ENCODE measurements around the gene MCF2L2. TPM values are rescaled to one million over a fixed set of nuclear protein-coding genes. Genes with fewer than 3 reads are reported as not detected.

MCF2L2 gene
- total RNA-seq, 1 experiment from 2014 or later: 1.8 TPM

DNA sequence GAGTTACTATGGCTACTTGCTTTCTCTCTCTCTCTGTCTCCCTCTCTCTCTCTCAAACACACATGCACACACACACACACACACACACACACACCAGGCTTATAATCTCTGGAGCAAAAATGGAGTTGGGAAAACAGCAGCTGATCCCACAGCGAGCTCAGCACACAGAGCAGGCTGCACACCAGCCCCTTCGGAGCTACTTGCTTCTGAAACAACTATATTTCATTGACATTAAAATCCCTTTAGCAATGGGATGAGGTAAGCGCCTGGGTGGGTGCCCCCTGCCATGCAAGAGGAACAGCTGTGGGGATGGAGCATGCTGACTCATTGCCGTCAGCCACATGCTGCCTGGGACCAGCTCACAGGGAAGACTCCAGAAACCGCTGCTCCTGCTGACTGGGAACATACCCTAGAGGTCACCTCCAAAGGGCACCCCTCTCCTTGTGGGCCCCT lies 129.7 kb downstream of the MCF2L2 start:
- peak; percentile 96 for DNase-seq (ENCODE audit: low read depth)

- DNase-seq (ENCODE audit: low read depth): no peak
Observed at GRCh38 chr3:183296944-183297343, 131.5 kb downstream of the MCF2L2 start.

DNA sequence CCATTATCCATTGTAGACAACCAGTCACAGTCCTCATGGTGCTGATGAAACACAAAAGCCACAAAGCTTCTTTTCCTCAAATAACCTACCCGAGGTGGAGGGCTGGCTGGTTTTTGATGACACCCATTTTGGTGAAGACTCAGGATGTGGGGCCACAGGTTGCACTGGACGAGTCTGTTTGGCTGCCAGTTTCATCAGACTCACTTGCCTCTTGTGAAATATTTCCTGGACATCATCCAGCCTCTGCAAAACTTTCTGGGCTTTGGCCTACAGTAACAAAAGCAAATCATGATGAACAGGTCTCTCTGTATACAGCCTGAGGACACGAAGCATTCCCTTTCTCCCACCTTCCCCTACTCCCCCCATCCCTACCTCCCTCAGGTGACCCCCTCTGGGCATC lies 133.2 kb downstream of the MCF2L2 start:
- peak; percentile 82 for DNase-seq (ENCODE audit: low read depth)

DNA sequence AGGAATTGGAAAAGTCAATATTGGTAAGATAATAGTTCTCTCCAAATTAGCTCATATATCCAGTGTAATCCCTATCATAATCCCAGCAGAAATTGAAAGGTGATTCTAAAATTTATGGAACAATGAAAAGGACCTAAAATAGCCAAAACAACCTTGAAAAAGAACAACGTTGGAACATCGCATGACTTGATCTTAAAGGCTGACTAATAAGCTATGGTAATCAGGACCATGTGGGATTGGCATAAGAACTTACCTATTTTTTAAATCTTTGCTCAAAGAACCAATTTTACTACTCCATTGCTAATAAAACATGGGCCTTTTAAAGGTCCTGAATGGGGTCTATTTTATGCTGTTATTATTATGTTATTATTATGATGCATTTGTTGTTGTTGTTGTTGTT lies 134.5 kb downstream of the MCF2L2 start:
- DNase-seq (ENCODE audit: low read depth): no peak

DNA sequence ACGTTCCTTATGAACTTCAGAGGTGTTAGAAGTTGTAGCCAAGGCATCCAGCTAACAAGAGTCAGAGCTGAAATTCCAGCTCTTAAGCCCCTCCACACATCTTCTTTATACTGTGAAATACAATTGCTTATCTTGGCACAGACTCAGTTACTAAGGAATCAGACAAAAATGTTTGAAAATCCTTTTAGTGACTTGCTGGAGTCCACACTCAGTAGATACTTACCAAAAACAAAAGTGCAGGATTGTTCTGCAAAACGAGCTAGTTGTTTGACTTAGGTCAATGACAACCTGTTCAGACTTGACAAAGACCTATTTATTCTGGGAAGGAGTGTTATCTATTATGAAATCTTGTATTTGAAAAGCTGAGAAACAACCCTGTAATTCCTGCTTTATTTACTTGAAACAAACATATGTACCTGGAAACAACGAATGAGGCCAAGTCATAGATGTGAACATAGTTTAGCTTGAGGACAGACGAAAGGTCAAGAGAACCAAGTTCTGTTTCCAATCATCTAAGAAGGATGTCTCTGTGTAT lies 136.9 kb downstream of the MCF2L2 start:
- DNase-seq (ENCODE audit: low read depth): no peak

- DNase-seq (ENCODE audit: low read depth): no peak
Observed at GRCh38 chr3:183290216-183290615, 138.2 kb downstream of the MCF2L2 start.

- no peak for DNase-seq (ENCODE audit: low read depth)
Observed at GRCh38 chr3:183288117-183288516, 140.3 kb downstream of the MCF2L2 start.

DNA sequence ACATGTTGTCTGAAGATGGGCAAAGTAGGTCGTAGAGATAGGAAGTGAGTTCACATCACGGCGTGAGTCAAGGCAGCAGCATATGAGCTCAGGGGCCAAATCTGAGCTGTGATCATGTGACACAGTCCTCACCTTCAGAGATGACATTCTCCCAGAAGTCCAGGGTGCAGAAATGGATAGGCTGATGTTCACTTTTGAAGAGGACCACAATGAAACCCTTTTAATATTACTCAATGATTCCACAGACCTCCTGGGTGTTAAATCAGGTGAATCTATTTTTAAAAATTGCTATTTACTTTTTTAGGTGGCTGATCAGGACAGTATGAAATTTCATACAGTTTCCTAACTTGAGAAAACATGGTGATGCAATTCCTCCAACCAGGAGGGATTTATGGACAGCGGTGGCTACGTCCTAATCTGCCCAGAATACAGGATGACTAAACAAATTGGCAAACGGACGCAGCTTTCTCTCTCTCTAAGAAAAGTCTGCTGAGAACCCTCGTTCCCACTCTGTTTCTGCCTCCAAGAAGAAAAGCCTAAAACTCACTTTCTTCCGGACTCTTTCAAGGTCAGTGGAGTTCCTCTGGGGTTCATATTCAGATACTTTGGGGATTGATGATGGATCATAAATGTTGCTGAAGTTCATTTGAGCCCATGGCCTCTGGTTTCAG lies 141.0 kb downstream of the MCF2L2 start:
- peak; percentile 83 for DNase-seq (ENCODE audit: low read depth)

DNA sequence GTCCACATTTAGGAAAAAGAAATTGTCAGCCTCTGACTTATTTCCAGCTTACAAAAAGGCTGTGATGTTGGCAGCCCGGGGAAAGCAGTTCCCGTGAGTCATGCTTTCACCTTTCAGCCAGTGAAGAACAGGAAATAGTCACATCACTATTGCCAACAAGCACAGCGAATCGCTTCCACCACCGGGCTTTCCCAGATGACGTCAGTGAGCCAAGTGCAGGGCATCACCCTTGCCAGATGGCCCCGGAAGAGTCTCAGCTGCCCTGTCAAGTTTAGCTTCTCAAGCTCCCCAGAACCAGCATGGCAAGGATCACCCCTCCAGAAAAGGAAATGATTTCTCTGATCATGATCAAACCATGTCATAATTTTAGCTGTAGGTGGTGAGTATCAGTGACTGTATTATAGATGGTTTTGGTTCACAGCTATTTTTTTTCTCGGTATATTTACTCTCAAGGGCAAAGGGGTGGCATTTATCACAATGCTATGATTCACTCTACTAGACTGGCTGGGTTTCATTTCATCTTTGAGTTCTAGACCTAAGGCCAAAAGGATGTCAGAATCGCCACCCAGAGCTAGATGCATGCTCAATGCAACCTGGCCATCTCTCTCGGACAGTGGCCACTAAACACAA lies 142.5 kb downstream of the MCF2L2 start:
- DNase-seq (ENCODE audit: low read depth): peak; percentile 100

GRCh38 chr3:183285318-183285717 lies 143.1 kb downstream of the MCF2L2 start:
- DNase-seq (ENCODE audit: low read depth): no peak

GRCh38 chr3:183284570-183284969 lies 143.8 kb downstream of the MCF2L2 start:
- DNase-seq (ENCODE audit: low read depth): no peak

GRCh38 chr3:183283886-183284285 lies 144.5 kb downstream of the MCF2L2 start:
- no peak for DNase-seq (ENCODE audit: low read depth)

GRCh38 chr3:183281126-183281797 lies 147.2 kb downstream of the MCF2L2 start:
- DNase-seq (ENCODE audit: low read depth): peak; percentile 91

DNA sequence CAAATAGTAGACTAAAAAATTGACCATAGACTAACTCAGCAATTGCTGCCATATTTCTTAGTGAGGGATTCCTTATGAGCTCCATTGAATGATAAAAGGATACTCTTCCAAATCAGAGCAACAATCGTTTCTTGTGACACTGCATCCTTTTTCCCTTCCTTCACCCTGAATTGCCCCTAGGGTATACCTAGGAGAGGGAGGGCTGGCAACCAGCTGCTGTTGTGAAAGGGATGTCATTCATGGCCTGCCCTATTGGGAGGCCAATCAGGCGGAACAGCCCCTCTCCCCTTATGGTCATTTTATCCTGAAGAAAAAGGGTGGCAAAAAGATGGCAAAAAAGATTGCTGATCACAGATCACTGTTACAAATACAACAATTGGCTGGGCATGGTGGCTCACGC lies 149.0 kb downstream of the MCF2L2 start:
- no peak for DNase-seq (ENCODE audit: low read depth)

GRCh38 chr3:183278479-183279088 lies 149.8 kb downstream of the MCF2L2 start:
- no peak for DNase-seq (ENCODE audit: low read depth)

DNA sequence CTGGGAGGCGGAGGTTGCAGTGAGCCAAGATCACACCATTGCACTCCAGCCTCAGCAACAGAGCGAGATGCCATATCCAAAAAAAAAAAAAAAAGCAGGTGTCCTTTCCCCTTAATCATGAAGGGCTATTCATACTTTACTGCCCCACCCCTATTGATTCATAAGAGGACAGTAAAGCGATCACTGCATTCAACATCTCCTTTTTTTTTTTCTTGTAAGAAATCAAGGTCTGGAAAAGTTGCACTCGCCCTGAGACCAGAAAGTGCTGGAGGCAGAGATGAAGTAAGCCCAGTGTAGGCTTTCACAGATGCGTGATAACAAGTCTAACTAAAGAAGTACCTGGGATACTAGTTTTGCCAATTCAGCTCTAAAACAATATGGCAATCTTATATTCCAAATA lies 151.2 kb downstream of the MCF2L2 start:
- DNase-seq (ENCODE audit: low read depth): no peak

DNA sequence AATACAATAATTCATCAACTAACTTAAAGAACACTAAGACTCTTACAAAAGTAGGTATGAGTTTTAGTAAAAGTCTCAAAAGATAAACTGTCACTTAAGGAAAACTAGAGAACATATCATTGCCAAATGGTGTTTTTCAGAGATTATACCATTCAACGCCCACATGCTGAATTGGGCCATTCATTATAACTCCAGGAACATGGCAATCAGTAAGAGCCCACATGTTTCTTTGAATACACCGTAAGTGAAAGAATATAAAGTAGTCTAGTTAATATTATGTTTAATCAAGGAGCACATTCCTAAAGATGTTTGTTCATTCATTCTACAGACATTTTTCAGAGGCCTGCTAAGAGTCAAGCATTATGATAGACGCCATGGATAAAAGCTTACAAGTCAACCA lies 152.5 kb downstream of the MCF2L2 start:
- no peak for DNase-seq (ENCODE audit: low read depth)

- peak; percentile 69 for DNase-seq (ENCODE audit: low read depth)
Observed at GRCh38 chr3:183275418-183275817, 153.0 kb downstream of the MCF2L2 start.

- DNase-seq (ENCODE audit: low read depth): peak; percentile 86
Observed at GRCh38 chr3:183274609-183275008, 153.8 kb downstream of the MCF2L2 start.

GRCh38 chr3:183272791-183273190 lies 155.6 kb downstream of the MCF2L2 start:
- DNase-seq (ENCODE audit: low read depth): no peak

DNA sequence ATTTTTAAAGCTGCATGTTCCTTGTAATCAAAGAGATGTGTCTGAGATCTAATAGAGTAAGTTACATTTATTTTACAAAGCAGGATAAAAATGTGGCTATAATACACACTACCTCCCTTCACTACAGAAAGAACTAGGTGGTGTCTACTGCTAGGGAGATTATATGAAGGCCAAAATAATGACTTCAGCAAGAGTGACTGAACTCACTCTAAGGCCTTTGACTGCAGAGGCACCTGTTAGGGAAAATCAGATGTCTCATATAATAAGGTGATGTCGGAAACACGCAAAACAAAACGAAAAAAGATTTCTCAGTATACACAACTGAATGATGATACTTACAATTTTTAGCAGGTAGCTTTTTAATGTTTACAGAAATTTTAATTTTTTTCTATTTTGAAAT lies 156.3 kb downstream of the MCF2L2 start:
- no peak for DNase-seq (ENCODE audit: low read depth)

DNA sequence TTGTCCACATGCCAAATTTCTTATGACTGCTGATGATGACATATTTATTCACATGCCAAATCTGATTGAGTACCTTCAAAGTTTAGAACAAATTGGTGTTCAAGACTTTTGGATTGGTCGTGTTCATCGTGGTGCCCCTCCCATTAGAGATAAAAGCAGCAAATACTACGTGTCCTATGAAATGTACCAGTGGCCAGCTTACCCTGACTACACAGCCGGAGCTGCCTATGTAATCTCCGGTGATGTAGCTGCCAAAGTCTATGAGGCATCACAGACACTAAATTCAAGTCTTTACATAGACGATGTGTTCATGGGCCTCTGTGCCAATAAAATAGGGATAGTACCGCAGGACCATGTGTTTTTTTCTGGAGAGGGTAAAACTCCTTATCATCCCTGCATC lies 158.1 kb downstream of the MCF2L2 start:
- DNase-seq (ENCODE audit: low read depth): no peak
